ENCODE results near the gene SIN3A. TPM values are rescaled to one million over a fixed set of nuclear protein-coding genes. Genes with fewer than 3 reads are reported as not detected.
A peak's percentile ranks its signal among the peaks of the same experiment; 100 is the strongest.

Gene SIN3A
- total RNA-seq, 1 donor from 2014 or later = 69.0 TPM

GRCh38 chr15:75456710-75457109, 5.2 kb upstream of the SIN3A start:
- TF ChIP-seq CTCF (IDR thresholded peaks at IDR 0.05) (no peak), EZH2 (IDR thresholded peaks at IDR 0.05) (no peak), EZH2phosphoT487 (IDR thresholded peaks at IDR 0.05) (no peak)
- Histone ChIP-seq H3K36me3 (no peaks in the 10 kb centered on the region), H3K9ac (no peak overlapping the region), H3F3A (ENCODE audit: low read depth) (peaks cover 32% of the 10 kb centered on the region), H2AFZ (replicated peaks) (no peak overlapping the region), H3K4me2 (peak overlapping the region; percentile 84), H4K20me1 (ENCODE audit: low read depth) (peaks cover 6% of the 10 kb centered on the region), H3K79me2 (ENCODE audit: low read depth) (peaks cover 20% of the 10 kb centered on the region), H3K4me3 (peak overlapping the region; percentile 85), H3K9me3 (ENCODE audit: low read depth) (no peaks in the 10 kb centered on the region), H3K27me3 (no peaks in the 10 kb centered on the region), H3K27ac (no peak overlapping the region), H3K4me1 (peaks cover 4% of the 10 kb centered on the region)
- DNase-seq (ENCODE audit: low spot score) = no peak
- H3K27ac Mint-ChIP-seq = no peak overlapping the region
- peaks cover 4% of the 10 kb centered on the region for H3K27me3 Mint-ChIP-seq (ENCODE audit: insufficient read depth, low read depth)
- no peaks in the 10 kb centered on the region for H3K9me3 Mint-ChIP-seq
- peaks cover 13% of the 10 kb centered on the region for H3K4me1 Mint-ChIP-seq
- H3K36me3 Mint-ChIP-seq = no peaks in the 10 kb centered on the region
- peak overlapping the region; percentile 87 for H3K4me3 Mint-ChIP-seq

- Histone ChIP-seq H4K20me1 (ENCODE audit: low read depth) (peaks cover 6% of the 10 kb centered on the region), H3K9ac (no peak overlapping the region), H3K27ac (no peak overlapping the region), H3K79me2 (ENCODE audit: low read depth) (peaks cover 20% of the 10 kb centered on the region), H3K27me3 (no peaks in the 10 kb centered on the region), H2AFZ (replicated peaks) (peak overlapping the region; percentile 88), H3K4me1 (peaks cover 4% of the 10 kb centered on the region), H3K4me2 (peak overlapping the region; percentile 84), H3K4me3 (peak overlapping the region; percentile 85), H3F3A (ENCODE audit: low read depth) (peaks cover 35% of the 10 kb centered on the region), H3K9me3 (ENCODE audit: low read depth) (no peaks in the 10 kb centered on the region), H3K36me3 (no peaks in the 10 kb centered on the region)
- H3K9me3 Mint-ChIP-seq = no peaks in the 10 kb centered on the region
- no peak overlapping the region for H3K27ac Mint-ChIP-seq
- peaks cover 6% of the 10 kb centered on the region for H3K27me3 Mint-ChIP-seq (ENCODE audit: insufficient read depth, low read depth)
- peak; percentile 50 for DNase-seq (ENCODE audit: low spot score)
- peak overlapping the region; percentile 87 for H3K4me3 Mint-ChIP-seq
- TF ChIP-seq EZH2 (IDR thresholded peaks at IDR 0.05) (no peak), CTCF (IDR thresholded peaks at IDR 0.05) (peak; percentile 5), EZH2phosphoT487 (IDR thresholded peaks at IDR 0.05) (no peak)
- H3K36me3 Mint-ChIP-seq = no peaks in the 10 kb centered on the region
- H3K4me1 Mint-ChIP-seq = peaks cover 13% of the 10 kb centered on the region
Measured at GRCh38 chr15:75455982-75456531, 4.6 kb upstream of the SIN3A start.

GRCh38 chr15:75455424-75455981, 4.0 kb upstream of the SIN3A start:
- Mint-ChIP-seq H3K9me3 (no peaks in the 10 kb centered on the region), H3K27ac (no peak overlapping the region), H3K4me1 (peaks cover 13% of the 10 kb centered on the region), H3K27me3 (ENCODE audit: insufficient read depth, low read depth) (peaks cover 7% of the 10 kb centered on the region), H3K36me3 (no peaks in the 10 kb centered on the region), H3K4me3 (peak overlapping the region; percentile 87)
- peak overlapping the region; percentile 84 for H3K4me2 ChIP-seq
- H3F3A ChIP-seq (ENCODE audit: low read depth) = peaks cover 37% of the 10 kb centered on the region
- peak overlapping the region; percentile 58 for H3K9ac ChIP-seq
- H3K4me1 ChIP-seq = peaks cover 4% of the 10 kb centered on the region
- H4K20me1 ChIP-seq (ENCODE audit: low read depth) = peaks cover 7% of the 10 kb centered on the region
- H3K79me2 ChIP-seq (ENCODE audit: low read depth) = peaks cover 21% of the 10 kb centered on the region
- H3K4me3 ChIP-seq = peak overlapping the region; percentile 85
- DNase-seq (ENCODE audit: low spot score) = peak; percentile 93
- no peaks in the 10 kb centered on the region for H3K9me3 ChIP-seq (ENCODE audit: low read depth)
- peak; percentile 35 for TF ChIP-seq EZH2 (IDR thresholded peaks at IDR 0.05)
- TF ChIP-seq CTCF (IDR thresholded peaks at IDR 0.05) = no peak
- H3K27me3 ChIP-seq = no peaks in the 10 kb centered on the region
- H2AFZ ChIP-seq (replicated peaks) = peak overlapping the region; percentile 88
- H3K27ac ChIP-seq = peak overlapping the region; percentile 74
- H3K36me3 ChIP-seq = no peaks in the 10 kb centered on the region
